NCI-H748 (cell line): ENCODE results near the gene ZNF804B.
A peak's percentile ranks its signal among the peaks of the same experiment; 100 is the strongest.

Source experiments
- DNase-seq: peaks from one replicate; lab custom pipeline; 2025; ENCODE audit not compliant: unreplicated experiment; lab: John Stamatoyannopoulos, UW

Gene ZNF804B

DNA sequence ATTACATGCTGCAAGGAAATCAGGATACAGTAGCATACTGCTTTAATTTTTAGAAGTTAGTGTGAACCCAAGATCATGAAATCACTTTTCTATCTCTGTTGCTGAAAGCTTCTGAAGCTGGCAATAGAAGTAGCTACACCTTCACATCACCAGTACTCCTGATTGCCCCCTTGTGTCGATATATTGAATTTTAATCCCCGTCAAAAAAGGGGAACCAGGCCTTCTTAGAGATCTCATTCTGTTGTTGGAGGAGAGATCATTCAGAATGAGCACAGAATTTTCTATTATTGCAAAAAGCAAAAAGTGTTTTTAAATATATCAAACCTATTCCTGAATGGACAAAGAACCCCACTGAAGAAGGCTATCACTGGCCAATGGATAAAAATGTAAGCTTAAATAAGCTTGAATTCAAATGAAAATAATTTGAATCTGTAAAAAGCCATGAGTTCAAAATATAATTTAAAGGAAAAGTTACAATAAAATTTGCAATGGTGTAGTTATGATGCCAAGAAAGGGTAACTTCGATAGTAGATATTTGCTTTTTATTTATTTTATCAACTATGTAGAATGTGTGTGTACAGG is 75.7 kb downstream of the ZNF804B start:
- DNase-seq = peak; percentile 41

DNA sequence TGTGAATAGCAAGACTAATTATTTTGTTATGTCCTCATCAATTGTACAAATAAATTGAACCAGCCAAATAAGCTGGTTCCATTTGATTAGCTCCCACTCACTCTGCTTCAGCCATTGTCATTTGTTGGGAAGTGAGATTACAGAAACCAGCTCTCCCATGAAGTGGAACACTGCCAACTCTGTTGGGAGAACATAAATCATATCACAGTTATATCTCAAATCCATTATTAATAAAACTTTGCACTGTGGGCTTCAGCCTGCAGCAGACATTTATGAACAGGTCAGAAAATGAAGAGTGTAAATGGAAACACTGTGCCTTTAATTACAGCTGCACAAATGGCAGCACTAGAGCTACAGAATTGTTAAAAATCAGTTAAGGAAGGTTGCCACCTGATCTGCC is 82.7 kb downstream of the ZNF804B start:
- no peak for DNase-seq

DNA sequence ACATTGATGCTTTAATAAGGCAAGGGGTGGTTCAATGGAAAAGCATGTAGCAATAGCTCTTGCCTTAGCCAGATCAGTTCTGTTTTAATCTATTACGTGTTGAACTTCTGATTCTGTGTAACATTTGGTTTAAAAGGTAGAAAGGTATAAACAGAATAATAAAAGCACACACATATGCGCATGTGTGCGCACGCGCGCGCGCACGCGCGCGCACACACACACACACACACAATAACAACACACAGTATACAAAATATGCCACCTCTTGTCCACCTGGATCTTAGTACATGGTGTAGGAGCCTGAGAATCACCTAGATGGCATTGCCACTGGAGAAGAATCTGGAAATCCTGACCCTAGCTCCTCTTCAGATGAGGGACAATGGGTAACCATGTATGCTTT is 85.6 kb downstream of the ZNF804B start:
- no peak for DNase-seq

DNA sequence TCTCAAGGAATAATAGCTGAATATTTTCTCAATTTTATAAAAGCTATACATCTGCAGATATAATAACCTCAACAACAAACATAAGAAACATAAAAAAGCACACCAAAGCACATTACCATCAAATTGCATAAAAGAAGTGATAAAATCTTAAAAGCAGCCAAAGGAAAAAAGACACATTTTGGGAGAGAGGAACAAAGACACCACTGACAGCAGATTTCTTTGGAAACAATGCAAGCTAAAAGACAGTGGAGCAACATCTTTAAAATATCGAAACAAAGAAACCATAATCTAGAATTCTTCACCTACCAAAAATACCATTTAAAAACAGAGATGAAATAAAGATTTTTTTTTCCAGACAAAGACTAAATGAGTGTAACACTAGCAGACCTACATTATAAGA is 91.7 kb downstream of the ZNF804B start:
- DNase-seq = no peak

DNA sequence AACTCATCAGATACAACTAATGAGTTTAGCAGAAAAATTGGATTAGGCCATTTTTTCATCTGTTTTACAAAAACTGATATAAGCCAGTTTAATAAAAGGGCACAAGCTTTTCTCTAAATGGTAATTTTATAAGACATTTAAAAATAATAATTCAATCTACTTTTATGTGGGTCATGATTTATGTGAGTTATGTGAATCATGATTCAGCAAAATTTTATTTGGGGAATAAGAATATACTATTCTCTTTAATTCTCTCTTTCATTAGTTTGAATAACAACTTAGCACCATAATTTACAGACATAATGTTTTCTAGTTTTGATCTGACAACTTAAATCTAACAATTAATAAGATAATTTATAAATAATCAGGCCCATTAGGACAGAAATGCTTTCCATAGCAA is 99.8 kb downstream of the ZNF804B start:
- DNase-seq = no peak

DNA sequence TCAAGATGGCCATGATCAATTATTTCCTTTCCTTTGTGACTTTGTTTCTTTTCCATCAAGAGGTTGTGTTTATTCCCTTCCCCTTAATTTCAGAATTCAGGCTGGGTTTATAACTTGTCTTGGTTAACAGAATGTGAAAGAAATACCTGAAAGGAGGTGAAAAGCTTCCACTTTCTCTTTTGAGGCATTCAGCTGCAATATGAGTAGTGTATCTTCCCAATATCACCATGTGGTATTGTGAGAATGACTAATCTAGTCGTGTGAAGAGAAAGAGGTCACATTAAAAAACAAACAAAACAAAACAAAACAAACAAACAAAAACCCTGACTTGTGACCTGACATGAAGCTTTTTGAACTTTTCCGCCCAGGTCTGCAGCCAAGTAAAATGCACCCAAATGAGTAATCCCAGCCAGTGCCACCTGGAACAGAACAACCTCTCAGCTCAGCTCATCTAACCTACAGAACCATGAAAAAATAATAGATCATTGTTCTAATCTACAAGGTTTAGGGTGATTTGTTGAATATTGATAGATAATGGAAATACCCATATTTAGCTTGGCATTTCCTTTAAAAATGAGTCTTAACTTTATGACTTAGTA is 106.9 kb downstream of the ZNF804B start:
- DNase-seq = no peak

DNA sequence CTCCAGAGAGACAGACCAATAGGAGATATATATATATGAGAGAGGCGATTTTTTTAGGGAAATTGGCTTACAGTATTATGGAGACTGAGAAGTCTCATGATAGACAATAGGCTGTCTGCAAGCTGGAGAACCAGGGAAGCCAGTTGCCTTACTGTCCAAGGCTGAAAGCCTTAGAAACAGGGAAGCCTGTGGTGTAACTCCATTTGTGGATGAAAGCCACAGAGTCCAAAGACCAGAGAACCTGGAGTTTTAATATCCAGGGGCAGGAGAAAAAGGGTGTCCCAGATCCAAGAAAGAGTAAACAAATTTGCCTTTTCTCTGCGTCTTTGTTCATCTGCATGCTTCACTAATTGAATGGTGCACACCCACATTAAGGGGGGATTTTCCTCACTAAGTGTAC is 107.7 kb downstream of the ZNF804B start:
- no peak for DNase-seq

DNA sequence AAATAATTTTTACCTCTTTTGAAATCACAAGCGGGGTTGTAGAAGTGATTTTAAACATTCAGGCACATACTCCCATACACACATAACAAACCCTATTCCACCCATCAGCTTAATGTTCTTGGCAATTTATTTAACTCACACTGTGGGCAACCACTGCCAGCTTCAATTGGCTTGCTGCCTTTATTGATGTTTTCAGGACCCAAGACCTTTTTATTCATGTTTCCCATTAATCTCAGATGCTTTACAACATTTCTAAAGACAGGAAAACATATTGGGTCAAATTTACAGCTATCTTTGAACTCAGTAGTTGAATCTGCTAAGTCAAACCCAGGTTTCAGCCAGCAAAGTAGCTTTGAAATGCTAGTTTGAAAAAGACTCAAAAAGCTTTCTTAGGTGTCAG is 109.0 kb downstream of the ZNF804B start:
- DNase-seq = no peak

DNA sequence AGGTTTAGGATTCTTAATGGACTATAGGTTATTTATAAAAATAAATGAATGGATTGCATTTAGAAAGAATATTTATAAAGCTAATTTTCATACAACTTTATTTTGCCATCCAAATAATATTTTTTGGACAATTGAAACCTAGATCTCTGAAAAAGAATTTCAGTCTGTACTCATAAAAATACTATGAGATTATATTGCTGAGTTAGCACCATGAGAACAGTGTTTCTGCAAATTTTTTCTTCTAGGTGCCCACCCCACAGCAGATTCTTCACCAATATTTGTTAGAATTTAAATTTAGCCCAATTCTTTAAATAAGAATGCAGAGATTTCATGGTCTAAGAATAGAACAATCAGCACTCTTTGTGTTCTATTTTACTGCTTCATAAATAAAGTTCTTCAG is 121.6 kb downstream of the ZNF804B start:
- no peak for DNase-seq

DNA sequence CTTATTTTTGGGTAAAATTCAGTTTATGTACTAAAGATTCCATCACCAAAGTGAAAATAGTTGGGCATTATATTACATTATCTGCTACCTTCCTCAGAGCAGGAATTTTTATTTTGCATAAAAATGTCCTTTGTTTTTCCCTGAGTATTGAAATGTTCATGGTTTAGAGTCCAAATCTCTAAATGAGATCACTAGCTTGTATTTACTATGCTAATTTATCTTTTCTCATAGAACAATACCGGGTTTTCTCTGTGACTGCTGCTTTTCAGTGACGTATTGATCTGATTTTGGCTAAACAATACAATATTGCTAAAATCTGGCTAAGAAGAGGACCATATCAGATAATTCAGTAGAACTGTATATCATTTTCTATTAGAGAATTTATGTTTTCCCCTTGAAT is 125.6 kb downstream of the ZNF804B start:
- no peak for DNase-seq

DNA sequence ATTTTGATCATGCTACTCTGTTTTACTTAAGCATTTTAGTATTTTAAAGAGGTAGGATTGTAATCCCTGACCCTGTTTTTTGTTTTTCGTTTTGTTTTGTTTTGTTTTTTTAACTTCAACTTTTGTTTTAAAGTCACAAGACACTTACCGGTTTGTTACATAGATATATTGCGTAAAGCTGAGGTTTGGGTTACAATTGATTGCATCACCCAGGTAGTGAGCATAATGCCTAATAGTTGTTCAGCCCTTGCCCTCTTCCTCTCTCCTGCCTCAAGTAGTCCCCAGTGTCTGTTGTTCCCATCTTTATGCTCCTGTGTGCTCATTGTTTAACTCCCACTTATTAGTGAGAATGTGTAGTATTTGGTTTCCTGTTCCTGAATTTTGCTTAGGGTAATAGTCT is 129.2 kb downstream of the ZNF804B start:
- no peak for DNase-seq

DNA sequence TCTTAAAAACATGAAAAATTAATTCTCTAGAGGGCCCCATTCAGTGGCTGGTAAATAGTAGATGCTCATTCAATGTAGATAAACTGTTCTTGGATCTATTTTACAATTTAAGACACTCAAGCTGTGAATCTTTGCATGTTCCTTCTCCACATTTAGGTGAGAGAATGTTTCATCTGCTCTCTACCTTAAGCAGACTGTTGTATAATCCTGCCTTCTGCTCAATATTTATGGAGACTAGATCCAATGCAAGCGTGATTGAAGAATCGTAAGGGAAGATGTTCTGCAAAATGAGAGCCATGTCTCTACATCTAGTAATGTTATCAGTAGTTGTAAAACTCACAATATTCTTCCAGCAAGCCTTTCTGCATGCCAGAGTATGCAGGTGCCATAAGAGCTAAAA is 151.0 kb downstream of the ZNF804B start:
- no peak for DNase-seq

DNA sequence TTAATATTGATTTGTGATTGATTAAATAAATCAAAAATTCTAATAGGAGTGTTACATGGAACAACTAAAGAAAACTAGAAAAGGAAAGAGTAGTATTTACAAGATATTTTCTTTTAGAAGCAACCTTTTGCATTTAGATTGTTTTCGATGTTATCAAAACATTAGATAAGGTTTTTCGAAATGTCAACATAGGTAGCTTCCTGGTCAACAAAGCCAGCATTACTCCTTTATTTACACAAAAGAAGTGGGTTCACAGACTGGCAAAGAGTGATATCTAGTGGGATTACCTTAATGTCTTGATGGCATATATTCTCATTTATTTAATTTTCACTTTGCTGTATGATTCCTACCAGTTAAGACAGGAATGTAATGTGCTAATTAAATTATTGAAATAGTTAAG is 153.4 kb downstream of the ZNF804B start:
- DNase-seq = no peak

DNA sequence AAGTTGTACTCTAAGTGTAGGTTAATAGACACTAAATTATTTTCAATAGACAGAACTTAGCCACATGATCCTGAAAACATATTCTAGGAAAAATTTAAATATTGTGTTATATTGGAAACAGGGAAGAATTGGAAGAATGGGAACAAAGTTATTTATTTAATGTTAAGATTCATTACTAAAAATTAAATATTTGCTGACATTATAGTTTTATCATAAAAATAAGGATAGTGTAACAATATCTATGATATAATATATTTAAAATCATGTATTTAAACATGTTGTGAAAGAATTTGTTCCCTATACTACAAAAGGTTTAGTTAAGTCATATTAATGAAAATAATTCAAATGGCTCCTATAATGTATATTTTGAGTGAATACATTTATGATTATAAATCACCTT is 156.1 kb downstream of the ZNF804B start:
- DNase-seq = no peak

DNA sequence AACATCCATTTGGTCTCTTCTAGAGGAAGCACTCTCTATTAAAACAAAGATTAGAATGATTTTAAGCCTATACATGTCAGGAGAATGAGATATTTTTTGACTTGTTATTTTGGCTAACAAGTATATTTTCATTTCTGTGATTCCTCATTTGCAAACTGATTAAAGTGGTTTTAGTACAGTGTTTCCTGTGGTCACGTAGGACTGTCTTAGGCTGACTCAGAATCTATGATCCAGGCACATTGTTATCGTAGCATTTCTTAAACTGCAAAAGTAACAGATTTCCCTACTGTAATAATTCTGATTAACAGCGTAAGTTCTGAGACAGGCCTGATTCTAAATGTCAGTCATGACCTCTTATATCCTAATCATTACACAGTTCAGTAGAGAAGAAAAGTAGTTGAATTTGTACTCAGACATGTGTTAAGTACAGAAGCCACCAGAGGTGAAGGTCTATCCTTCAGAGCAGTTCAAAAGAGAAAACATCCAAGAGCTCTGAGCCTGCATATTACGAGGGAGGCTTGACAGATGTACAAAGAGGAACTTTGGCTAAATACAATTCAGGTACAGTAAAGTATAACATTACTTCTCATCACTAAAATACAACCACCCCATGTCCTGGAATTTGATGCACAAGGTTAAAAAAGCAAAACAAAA is 160.1 kb downstream of the ZNF804B start:
- DNase-seq = no peak

DNA sequence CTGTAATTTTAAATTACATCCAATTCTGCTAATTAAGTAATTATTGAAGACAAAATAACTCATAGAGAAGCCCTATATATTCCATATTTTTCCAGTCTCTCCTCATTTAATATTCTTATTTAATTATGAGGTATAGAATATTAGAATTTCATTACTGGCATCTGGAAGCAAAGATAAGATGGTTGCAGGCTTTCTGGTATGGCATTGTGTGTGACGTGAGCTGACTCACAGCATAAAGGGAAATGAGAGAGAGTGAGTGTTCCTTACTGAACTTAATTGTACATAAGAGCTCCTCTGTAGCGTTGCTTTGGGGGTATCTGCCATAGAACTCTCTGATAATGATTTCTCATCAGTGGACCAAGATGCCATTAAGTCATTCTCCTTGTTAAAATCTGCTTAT is 163.4 kb downstream of the ZNF804B start:
- DNase-seq = no peak

DNA sequence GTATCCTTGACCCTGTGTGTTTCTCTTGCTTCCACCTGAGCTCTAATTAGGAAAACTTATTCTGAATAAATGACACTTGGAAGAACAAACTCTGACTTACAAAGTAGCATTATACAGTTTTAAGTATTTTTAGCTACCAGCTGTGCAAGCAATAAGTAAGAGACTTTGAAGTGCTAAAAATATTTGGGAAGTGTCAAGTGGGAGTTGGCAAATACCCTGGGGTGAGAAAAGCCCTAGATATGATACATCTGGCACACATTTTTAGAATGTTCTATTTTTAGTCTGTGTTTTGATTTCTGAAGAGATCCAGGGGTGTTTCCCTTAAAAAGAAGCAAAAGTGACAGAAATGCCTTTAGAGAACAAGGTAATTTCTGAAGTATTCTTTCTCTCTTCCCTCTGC is 168.8 kb downstream of the ZNF804B start:
- DNase-seq = no peak

DNA sequence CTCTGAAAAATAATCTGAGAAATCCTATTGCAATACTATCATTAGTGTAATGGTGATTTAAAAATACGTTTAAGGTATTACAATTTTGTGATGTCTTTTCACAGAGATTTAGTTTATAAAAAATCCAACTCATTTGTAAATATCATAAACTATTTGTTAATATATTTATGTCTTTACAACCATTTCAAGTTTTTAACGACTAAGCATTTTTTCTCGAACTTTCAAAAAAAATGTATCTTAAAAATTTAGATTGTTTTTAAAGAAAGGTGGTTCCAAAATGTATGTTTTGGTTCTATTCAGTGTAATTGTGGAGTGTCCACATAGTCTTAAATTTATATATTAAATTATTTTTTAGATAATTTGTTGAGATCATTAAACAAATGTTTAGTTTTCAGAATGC is 170.2 kb downstream of the ZNF804B start:
- DNase-seq = no peak

DNA sequence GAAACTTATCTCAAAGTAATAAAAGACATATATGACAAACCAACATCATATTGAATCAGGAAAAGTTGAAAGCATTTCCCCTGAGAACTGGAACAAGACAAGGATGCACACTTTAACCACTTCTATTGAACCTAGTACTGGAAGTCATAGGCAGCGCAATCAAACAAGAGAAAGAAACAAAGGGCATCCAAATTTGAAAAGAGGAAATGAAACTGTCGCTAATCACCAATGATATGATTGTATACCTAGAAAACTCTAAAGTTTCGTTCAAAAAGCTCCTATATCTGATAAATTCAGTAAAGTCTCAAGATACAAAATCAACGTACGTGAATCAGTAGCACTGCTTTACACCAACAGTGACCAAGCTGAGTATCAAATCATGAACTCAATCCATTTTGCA is 173.8 kb downstream of the ZNF804B start:
- DNase-seq = no peak

DNA sequence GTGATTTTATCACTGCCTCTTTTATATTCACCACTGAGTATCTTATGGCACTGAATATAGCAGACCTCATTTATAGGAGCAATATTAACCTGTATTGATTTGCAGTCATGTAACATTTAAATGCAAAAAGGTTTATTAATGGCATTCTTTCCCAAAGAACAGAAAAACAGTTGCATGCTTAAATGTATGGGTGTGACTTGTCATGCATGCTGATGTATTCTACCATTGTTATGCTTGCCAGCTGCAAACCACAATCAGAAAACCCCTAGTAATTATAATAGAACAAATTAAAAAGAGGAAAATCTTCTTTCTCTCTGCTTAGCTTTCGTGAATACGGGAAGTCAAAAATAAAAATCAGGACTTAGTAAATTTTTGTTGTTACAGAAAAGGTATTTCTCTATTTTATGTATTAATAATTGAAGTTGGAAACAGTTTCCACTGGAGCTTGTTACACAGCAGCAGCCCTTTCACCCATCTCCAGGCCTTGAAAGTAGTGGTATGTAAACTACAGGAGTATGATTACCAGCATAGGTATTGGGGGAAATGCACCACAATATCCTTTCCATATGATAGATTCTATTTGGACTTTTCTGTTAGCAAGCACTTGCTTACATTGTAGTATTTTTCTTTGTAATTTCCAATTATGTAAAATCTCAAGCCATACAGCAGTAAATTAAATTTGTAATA is 183.5 kb downstream of the ZNF804B start:
- DNase-seq = no peak

DNA sequence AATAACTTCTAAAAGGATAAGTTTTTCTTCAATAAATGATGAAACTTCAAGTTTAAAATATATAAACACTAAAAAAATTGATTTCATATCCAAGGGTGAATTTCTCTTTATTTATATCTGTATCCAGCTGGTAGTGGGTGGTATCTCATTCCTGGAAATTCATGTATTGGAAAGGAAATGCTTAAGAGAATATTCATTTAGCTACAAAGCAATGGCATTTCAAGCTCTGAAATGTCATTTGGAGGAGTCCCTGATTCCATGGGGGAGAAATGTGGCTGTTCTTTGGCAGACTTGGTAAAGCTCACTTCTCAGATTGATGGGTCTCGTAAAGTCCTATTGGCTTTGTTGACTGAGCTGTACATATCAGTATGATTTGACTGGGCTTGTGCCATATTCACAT is 192.3 kb downstream of the ZNF804B start:
- no peak for DNase-seq

DNA sequence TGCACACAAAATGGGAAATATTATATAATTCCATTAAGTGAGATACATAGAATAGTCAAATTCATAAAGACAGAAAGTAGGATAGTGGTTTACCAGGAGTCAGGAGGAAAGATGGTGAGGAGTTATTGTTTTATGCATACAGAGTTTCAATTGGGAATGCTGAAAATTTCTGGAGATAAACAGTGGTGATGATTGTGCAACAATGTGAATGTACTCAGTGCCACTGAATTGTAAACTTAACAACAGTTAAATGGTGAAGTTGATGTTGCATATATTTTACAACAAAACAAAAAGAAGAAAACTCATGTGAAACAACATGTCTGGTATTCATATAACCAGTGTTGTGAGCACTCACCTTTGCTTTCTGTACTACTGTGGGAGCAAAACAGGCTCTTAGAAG is 204.9 kb downstream of the ZNF804B start:
- no peak for DNase-seq
